Right lobe of liver (tissue), 4 donors: ENCODE measurements around the gene IKZF2.

Source experiments
- CTCF ChIP-seq, 4 donors: fragments of 200-600 bp in 3 of 4; fragments of 450-650 bp in 1 of 4; IDR thresholded peaks; one replicate each; pipeline versions ENCODE4 v1.5.1 to v1.8.0; 2016 to 2022; ENCODE audit warnings: antibody characterized with exemption in 4 of 4, mild to moderate bottlenecking in 2 of 4
- POLR2A ChIP-seq: fragments of 450-650 bp; IDR thresholded peaks from one replicate; pipeline ENCODE4 v1.6.1; 2017; ENCODE audit warnings: antibody characterized with exemption, mild to moderate bottlenecking
- donor health status: DM: no; HTN: no; CAD: no.
- donor health status: DM: no; HTN: no; CAD: no.
- donor health status: DM: no; HTN: yes; CAD: no.

DNA sequence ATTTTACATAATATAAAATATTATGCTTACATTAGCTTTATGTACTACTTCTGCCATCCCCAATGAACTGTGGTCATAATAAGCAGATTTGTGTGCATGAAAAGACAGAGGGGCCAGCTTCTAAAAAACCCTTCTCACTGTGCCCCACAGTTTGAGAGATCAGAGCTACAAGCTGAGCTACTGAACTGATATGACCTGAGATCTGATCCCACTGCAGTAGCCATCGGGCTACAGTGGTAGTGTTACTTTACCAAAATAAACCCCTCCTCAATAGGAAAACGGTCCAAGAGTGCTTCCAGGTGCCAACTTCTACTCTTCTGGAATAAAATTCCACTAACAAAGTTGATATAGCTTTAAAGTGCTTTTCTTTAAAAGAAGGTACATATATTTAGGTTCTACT is 43.1 kb downstream of the IKZF2 start:
- TF ChIP-seq CTCF (IDR thresholded peaks at IDR 0.05) (no peak), POLR2A (no peak)
